ENCODE results near the gene DNM2.

GRCh38 chr19:10862561-10863106 is 144.8 kb downstream of the DNM2 start:
- TF ChIP-seq E2F6 (IDR thresholded peaks at IDR 0.05; ENCODE audit: borderline replicate concordance, low read depth), result no peak
- no peak for TF ChIP-seq EP300 (IDR thresholded peaks at IDR 0.05)
- no peak for TF ChIP-seq MAX (IDR thresholded peaks at IDR 0.05)
- no peak for TF ChIP-seq CTCF (IDR thresholded peaks at IDR 0.05)
- TF ChIP-seq REST (IDR thresholded peaks at IDR 0.05), result no peak
- no peak for TF ChIP-seq USF2 (IDR thresholded peaks at IDR 0.05)
- no peak for TF ChIP-seq FOXS1 (CRISPR knock-in tag; IDR thresholded peaks at IDR 0.05)
- TF ChIP-seq POLR2A (IDR thresholded peaks at IDR 0.05; ENCODE audit: low read length), result no peak
- TF ChIP-seq ZFP36 (IDR thresholded peaks at IDR 0.05; ENCODE audit: borderline replicate concordance, partially characterized antibody), result no peak
- TF ChIP-seq ELK1 (IDR thresholded peaks at IDR 0.05; ENCODE audit: low read depth, low read length), result no peak
- TF ChIP-seq JUNB (IDR thresholded peaks at IDR 0.05), result no peak
- no peak for TF ChIP-seq CHD4 (IDR thresholded peaks at IDR 0.05; ENCODE audit: borderline replicate concordance)
- TF ChIP-seq RNF2 (IDR thresholded peaks at IDR 0.05; ENCODE audit: borderline replicate concordance, low read depth), result no peak
- no peak for TF ChIP-seq CHD2 (IDR thresholded peaks at IDR 0.05; ENCODE audit: low read length, partially characterized antibody)
